ENCODE measurements around the gene CLMN.

- no peak for TF ChIP-seq RAD21 (IDR thresholded peaks at IDR 0.05; ENCODE audit: insufficient read depth, low read depth, low read length)
- no peak for TF ChIP-seq CREB1 (IDR thresholded peaks at IDR 0.05; ENCODE audit: low read depth)
- TF ChIP-seq SMC3 (IDR thresholded peaks at IDR 0.05; ENCODE audit: borderline replicate concordance, low read length), result no peak
- no peak for TF ChIP-seq TARDBP (IDR thresholded peaks at IDR 0.05; ENCODE audit: borderline replicate concordance)
- TF ChIP-seq ESRRA (IDR thresholded peaks at IDR 0.05; ENCODE audit: low read length), result no peak
- no peak for TF ChIP-seq ATF3 (IDR thresholded peaks at IDR 0.05; ENCODE audit: borderline replicate concordance, extremely low read depth, low read depth, low read length)
- no peak for TF ChIP-seq RUNX3 (IDR thresholded peaks at IDR 0.05; ENCODE audit: low read length)
- no peak for TF ChIP-seq CTCF (IDR thresholded peaks at IDR 0.05 in 2 of 3, conservative IDR thresholded peaks at IDR 0.05 in 1 of 3; ENCODE audit: control insufficient read depth in 2 of 3, extremely low read depth in 1 of 3, insufficient read depth in 1 of 3, low read depth in 3 of 3, low read length in 3 of 3)
- no peak for TF ChIP-seq HDAC2 (IDR thresholded peaks at IDR 0.05)
- no peak for TF ChIP-seq GABPA (IDR thresholded peaks at IDR 0.05; ENCODE audit: low read depth)
- no peak for TF ChIP-seq ZNF207 (IDR thresholded peaks at IDR 0.05; ENCODE audit: borderline replicate concordance)
- no peak for TF ChIP-seq POLR2A (IDR thresholded peaks at IDR 0.05; ENCODE audit: low read depth, low read length)
- no peak for TF ChIP-seq LARP7 (IDR thresholded peaks at IDR 0.05)
Measured at GRCh38 chr14:95196826-95197545, 122.7 kb downstream of the CLMN start.

Data from GM12878 (cell line).